Activated T-helper 1 cell treated with anti-CD3 and anti-CD28 coated beads, Interleukin-12 subunit alpha, Interleukin-12 subunit beta, Interleukin-2, Interleukin-4 antibody, amounts not matched to agents 30 ng/mL and 10 ng/mL and 1 ng/mL, durations not matched to agents 14 hours and 24 hours and 36 hours (primary cell): ENCODE measurements around the gene ALG1. TPM values are rescaled to one million over a fixed set of nuclear protein-coding genes. Genes with fewer than 3 reads are reported as not detected.
"Not testable (repeated sequence)": the region's sequence is repeated elsewhere in the genome, so short reads cannot be mapped to it uniquely, and the experiment has no call there.

Source experiments
- DNase-seq: peaks from one replicate; pipeline ENCODE4 v3.0.0; 2021; ENCODE audit warnings: low spot score
- H3K27ac Mint-ChIP-seq: one replicate; pipeline ENCODE4 v1.8.0; 2021; ENCODE audit warnings: mild to moderate bottlenecking, mixed read lengths
- H3K27me3 Mint-ChIP-seq: one replicate; pipeline ENCODE4 v1.8.0; 2022; ENCODE audit warnings: mild to moderate bottlenecking, moderate library complexity, mixed read lengths; ENCODE audit not compliant: insufficient read depth
- H3K36me3 Mint-ChIP-seq: one replicate; pipeline ENCODE4 v1.8.0; 2021; ENCODE audit warnings: low read depth, mixed read lengths
- H3K4me1 Mint-ChIP-seq: one replicate; pipeline ENCODE4 v1.8.0; 2021; ENCODE audit warnings: low read depth, mixed read lengths
- H3K4me3 Mint-ChIP-seq: one replicate; pipeline ENCODE4 v1.8.0; 2021; ENCODE audit warnings: mild to moderate bottlenecking, moderate library complexity, mixed read lengths
- H3K9me3 Mint-ChIP-seq: one replicate; pipeline ENCODE4 v1.8.0; 2021; ENCODE audit warnings: mixed read lengths
- intact Hi-C: fragments of 100-400 bp; cut with micrococcal nuclease; formaldehyde crosslinking; loops from one replicate; pipeline ENCODE4 v1.15.1; 2024
- total RNA-seq: library from RNA; stranded (reverse); gene quantifications from 2 replicates; pipeline ENCODE4 v1.2.3, GENCODE V29; 2022

The ALG1 gene
- total RNA-seq, 1 donor from 2014 or later: 41.4 TPM

GRCh38 chr16:5084099-5084731, 12.6 kb downstream of the ALG1 start:
- intact Hi-C loops, H3K4me3 Mint-ChIP-seq, H3K9me3 Mint-ChIP-seq, H3K27ac Mint-ChIP-seq, H3K27me3 Mint-ChIP-seq, H3K4me1 Mint-ChIP-seq, DNase-seq: not testable (repeated sequence)
- peaks cover 19% of the 10 kb centered on the region for H3K36me3 Mint-ChIP-seq

- H3K27ac Mint-ChIP-seq, H3K4me3 Mint-ChIP-seq, H3K9me3 Mint-ChIP-seq, H3K4me1 Mint-ChIP-seq, H3K27me3 Mint-ChIP-seq, intact Hi-C loops: not testable (repeated sequence)
- peaks cover 17% of the 10 kb centered on the region for H3K36me3 Mint-ChIP-seq
- DNase-seq: peak; percentile 41
Observed at GRCh38 chr16:5084802-5085201, 13.2 kb downstream of the ALG1 start.

GRCh38 chr16:5085716-5086115, 14.1 kb downstream of the ALG1 start:
- H3K4me3 Mint-ChIP-seq, H3K4me1 Mint-ChIP-seq, H3K9me3 Mint-ChIP-seq, DNase-seq, H3K27ac Mint-ChIP-seq, H3K27me3 Mint-ChIP-seq, intact Hi-C loops: not testable (repeated sequence)
- peaks cover 15% of the 10 kb centered on the region for H3K36me3 Mint-ChIP-seq

- H3K27me3 Mint-ChIP-seq, H3K9me3 Mint-ChIP-seq, H3K27ac Mint-ChIP-seq, H3K4me1 Mint-ChIP-seq, intact Hi-C loops, H3K4me3 Mint-ChIP-seq, DNase-seq: not testable (repeated sequence)
- peaks cover 15% of the 10 kb centered on the region for H3K36me3 Mint-ChIP-seq
Observed at GRCh38 chr16:5088086-5088790, 16.6 kb downstream of the ALG1 start.

GRCh38 chr16:5088936-5089335, 17.3 kb downstream of the ALG1 start:
- DNase-seq, H3K4me1 Mint-ChIP-seq, H3K9me3 Mint-ChIP-seq, H3K4me3 Mint-ChIP-seq, H3K27me3 Mint-ChIP-seq, intact Hi-C loops, H3K27ac Mint-ChIP-seq: not testable (repeated sequence)
- peaks cover 13% of the 10 kb centered on the region for H3K36me3 Mint-ChIP-seq

- intact Hi-C loops, DNase-seq, H3K27me3 Mint-ChIP-seq, H3K4me3 Mint-ChIP-seq, H3K27ac Mint-ChIP-seq, H3K36me3 Mint-ChIP-seq, H3K4me1 Mint-ChIP-seq, H3K9me3 Mint-ChIP-seq: not testable (repeated sequence)
Observed at GRCh38 chr16:5089911-5090555, 18.4 kb downstream of the ALG1 start.

GRCh38 chr16:5090592-5090991, 18.9 kb downstream of the ALG1 start:
- H3K4me3 Mint-ChIP-seq, H3K27me3 Mint-ChIP-seq, DNase-seq, H3K36me3 Mint-ChIP-seq, H3K9me3 Mint-ChIP-seq, H3K27ac Mint-ChIP-seq, intact Hi-C loops: not testable (repeated sequence)
- peaks cover 12% of the 10 kb centered on the region for H3K4me1 Mint-ChIP-seq

- H3K9me3 Mint-ChIP-seq, H3K27me3 Mint-ChIP-seq, H3K36me3 Mint-ChIP-seq, H3K4me3 Mint-ChIP-seq, H3K27ac Mint-ChIP-seq, DNase-seq: not testable (repeated sequence)
- peaks cover 24% of the 10 kb centered on the region for H3K4me1 Mint-ChIP-seq
- intact Hi-C loops: loop anchor here (2.0 kb wide), 1 partner anchor 246 kb away; the partner anchor contains the start of genes GLYR1 and UBN1
Observed at GRCh38 chr16:5093081-5093480, 21.4 kb downstream of the ALG1 start.

GRCh38 chr16:5093746-5094145, 22.1 kb downstream of the ALG1 start:
- not testable (repeated sequence) for H3K4me3 Mint-ChIP-seq, H3K9me3 Mint-ChIP-seq, DNase-seq, H3K36me3 Mint-ChIP-seq, H3K27ac Mint-ChIP-seq, H3K27me3 Mint-ChIP-seq
- intact Hi-C loops: loop anchor here (2.0 kb wide), 1 partner anchor 247 kb away; the partner anchor contains the start of genes GLYR1 and UBN1
- peaks cover 24% of the 10 kb centered on the region for H3K4me1 Mint-ChIP-seq

GRCh38 chr16:5095145-5095830, 23.6 kb downstream of the ALG1 start:
- not testable (repeated sequence) for H3K9me3 Mint-ChIP-seq, H3K27me3 Mint-ChIP-seq, DNase-seq, H3K27ac Mint-ChIP-seq, H3K36me3 Mint-ChIP-seq
- intact Hi-C loops: loop anchor here (5.0 kb wide), 1 partner anchor 403 kb away; the partner anchor contains the start of gene NUDT16L1
- H3K4me1 Mint-ChIP-seq: peaks cover 24% of the 10 kb centered on the region
- H3K4me3 Mint-ChIP-seq: peak overlapping the region; percentile 62

GRCh38 chr16:5096437-5097060, 24.9 kb downstream of the ALG1 start:
- H3K27me3 Mint-ChIP-seq: peaks cover 13% of the 10 kb centered on the region
- intact Hi-C loops: loop anchor here (1.0 to 5.0 kb wide), 3 partner anchors 25 to 404 kb away; partner anchors contain the start of genes ALG1 and NUDT16L1
- H3K4me3 Mint-ChIP-seq: peak overlapping the region; percentile 92
- H3K4me1 Mint-ChIP-seq: peaks cover 24% of the 10 kb centered on the region
- H3K36me3 Mint-ChIP-seq, DNase-seq, H3K9me3 Mint-ChIP-seq: not testable (repeated sequence)
- H3K27ac Mint-ChIP-seq: peak overlapping the region; percentile 88

- not testable (repeated sequence) for DNase-seq, H3K36me3 Mint-ChIP-seq, H3K9me3 Mint-ChIP-seq
- peaks cover 22% of the 10 kb centered on the region for H3K4me1 Mint-ChIP-seq
- peaks cover 13% of the 10 kb centered on the region for H3K27me3 Mint-ChIP-seq
- H3K27ac Mint-ChIP-seq: peak overlapping the region; percentile 88
- H3K4me3 Mint-ChIP-seq: peak overlapping the region; percentile 92
- intact Hi-C loops: loop anchor here (1.0 to 5.0 kb wide), 3 partner anchors 26 to 405 kb away; partner anchors contain the start of genes ALG1 and NUDT16L1
Observed at GRCh38 chr16:5097061-5097469, 25.4 kb downstream of the ALG1 start.
